HG03460 (cell line): Measurements from ENCODE around the gene ALPP.
"Not testable (repeated sequence)": the region's sequence is repeated elsewhere in the genome, so short reads cannot be mapped to it uniquely, and the experiment has no call there.

Experiments used
- ATAC-seq: cut with Tn5 transposase; IDR thresholded peaks from one replicate; pipeline ENCODE4 v1.9.1; 2021; ENCODE audit not compliant: unreplicated experiment

Gene ALPP

GRCh38 chr2:232400256-232401015 is 21.9 kb downstream of the ALPP start:
- ATAC-seq: no peak

- ATAC-seq: no peak
These were observed 24.0 kb downstream of the ALPP start for GRCh38 chr2:232402518-232402917.

GRCh38 chr2:232405943-232406510 is 27.5 kb downstream of the ALPP start:
- no peak for ATAC-seq

GRCh38 chr2:232406556-232407310 is 28.2 kb downstream of the ALPP start, which contains the start of gene ALPG:
Gene ALPG, plus strand, starts transcription at chr2:232406844. Its CDS starts 51 bp downstream, at chr2:232406895.
- ATAC-seq: no peak

- ATAC-seq: not testable (repeated sequence)
These were observed 29.0 kb downstream of the ALPP start for GRCh38 chr2:232407428-232408150.

- ATAC-seq: not testable (repeated sequence)
These were observed 29.7 kb downstream of the ALPP start for GRCh38 chr2:232408269-232408668.

GRCh38 chr2:232409617-232410016 is 31.1 kb downstream of the ALPP start:
- ATAC-seq: not testable (repeated sequence)

GRCh38 chr2:232410238-232410900 is 31.8 kb downstream of the ALPP start:
- ATAC-seq: no peak

GRCh38 chr2:232411901-232412629 is 33.5 kb downstream of the ALPP start:
- ATAC-seq: no peak

- ATAC-seq: no peak
These were observed 34.4 kb downstream of the ALPP start for GRCh38 chr2:232412986-232413385.

- no peak for ATAC-seq
These were observed 36.7 kb downstream of the ALPP start for GRCh38 chr2:232415138-232415690.

- ATAC-seq: no peak
These were observed 37.4 kb downstream of the ALPP start for GRCh38 chr2:232415736-232416520.

GRCh38 chr2:232416521-232417470 is 38.2 kb downstream of the ALPP start:
- no peak for ATAC-seq

- no peak for ATAC-seq
These were observed 38.9 kb downstream of the ALPP start for GRCh38 chr2:232417489-232417888.

GRCh38 chr2:232418056-232418455 is 39.5 kb downstream of the ALPP start:
- ATAC-seq: no peak

GRCh38 chr2:232418466-232419244 is 40.1 kb downstream of the ALPP start:
- no peak for ATAC-seq
